Activated CD4-positive, alpha-beta T cell treated with anti-CD3 and anti-CD28 coated beads, Interleukin-2, amount 10 ng/mL, durations not matched to agents 24 days and 14 days (primary cell): ENCODE results near the gene ZNF662. TPM values are rescaled to one million over a fixed set of nuclear protein-coding genes. Genes with fewer than 3 reads are reported as not detected.

ENCODE experiments used
- DNase-seq: peaks from one replicate; pipeline ENCODE4 v3.0.0; 2022
- H3K27ac Mint-ChIP-seq: one replicate; pipeline ENCODE4 v1.8.0; 2022; ENCODE audit warnings: mild to moderate bottlenecking, mixed read lengths
- H3K27me3 Mint-ChIP-seq: one replicate; pipeline ENCODE4 v1.8.0; 2022; ENCODE audit warnings: mixed read lengths
- H3K36me3 Mint-ChIP-seq: one replicate; pipeline ENCODE4 v1.8.0; 2022; ENCODE audit warnings: low read depth, mild to moderate bottlenecking, mixed read lengths
- H3K4me1 Mint-ChIP-seq: one replicate; pipeline ENCODE4 v1.8.0; 2021; ENCODE audit warnings: mixed read lengths
- H3K4me3 Mint-ChIP-seq: one replicate; pipeline ENCODE4 v1.8.0; 2022; ENCODE audit warnings: mild to moderate bottlenecking, moderate library complexity, mixed read lengths
- H3K9me3 Mint-ChIP-seq: one replicate; pipeline ENCODE4 v1.8.0; 2021; ENCODE audit warnings: mixed read lengths
- intact Hi-C: fragments of 100-400 bp; cut with micrococcal nuclease; formaldehyde crosslinking; loops from one replicate; pipeline ENCODE4 v1.15.1; 2023
- total RNA-seq: library from RNA; stranded (reverse); gene quantifications from 2 replicates; pipeline ENCODE4 v1.2.3, GENCODE V29; 2022

ZNF662 gene
- total RNA-seq, 1 donor from 2014 or later = 0.12 TPM

DNA sequence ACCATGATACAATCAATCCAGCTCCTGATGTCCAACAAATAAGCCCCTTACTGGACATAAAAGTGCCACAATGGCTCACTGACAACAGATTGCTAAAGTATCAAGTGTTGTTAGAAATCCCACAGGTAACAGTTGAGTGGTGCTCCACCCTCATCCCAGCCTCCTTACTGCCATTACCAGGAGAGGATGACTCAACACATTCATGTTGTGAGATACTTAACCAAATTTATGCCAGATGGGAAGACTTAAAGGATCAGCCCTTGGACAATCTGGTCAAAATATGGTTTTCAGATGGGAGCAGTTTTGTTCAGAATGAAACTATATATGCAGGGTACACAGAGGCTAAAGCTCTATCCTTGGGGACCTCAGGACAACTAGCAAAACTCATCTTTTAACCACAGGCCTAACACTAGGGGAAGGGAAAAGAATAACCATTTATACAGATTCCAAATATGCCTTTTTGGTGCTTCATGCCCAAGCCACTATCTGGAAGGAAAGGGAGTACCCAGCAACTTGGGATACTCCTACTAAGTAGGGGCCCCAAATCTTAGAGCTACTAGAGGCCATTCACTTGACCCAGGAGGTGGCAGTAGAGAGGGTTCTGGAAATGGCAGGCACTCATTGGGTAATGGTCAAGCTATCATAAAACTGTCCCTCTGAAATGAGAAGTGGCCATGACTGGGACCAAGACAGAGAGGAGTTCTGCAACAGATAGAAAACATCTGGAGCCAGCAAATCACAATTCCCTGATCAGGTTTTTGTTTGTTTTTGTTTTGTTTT, 6.9 kb upstream of the ZNF662 start:
- H3K27ac Mint-ChIP-seq = no peak overlapping the region
- H3K4me3 Mint-ChIP-seq = no peak overlapping the region
- no peak for DNase-seq
- no peaks in the 10 kb centered on the region for H3K36me3 Mint-ChIP-seq
- peaks cover 2% of the 10 kb centered on the region for H3K4me1 Mint-ChIP-seq
- H3K9me3 Mint-ChIP-seq = peaks cover 5% of the 10 kb centered on the region
- intact Hi-C loops = no loop called here
- peaks cover 4% of the 10 kb centered on the region for H3K27me3 Mint-ChIP-seq

DNA sequence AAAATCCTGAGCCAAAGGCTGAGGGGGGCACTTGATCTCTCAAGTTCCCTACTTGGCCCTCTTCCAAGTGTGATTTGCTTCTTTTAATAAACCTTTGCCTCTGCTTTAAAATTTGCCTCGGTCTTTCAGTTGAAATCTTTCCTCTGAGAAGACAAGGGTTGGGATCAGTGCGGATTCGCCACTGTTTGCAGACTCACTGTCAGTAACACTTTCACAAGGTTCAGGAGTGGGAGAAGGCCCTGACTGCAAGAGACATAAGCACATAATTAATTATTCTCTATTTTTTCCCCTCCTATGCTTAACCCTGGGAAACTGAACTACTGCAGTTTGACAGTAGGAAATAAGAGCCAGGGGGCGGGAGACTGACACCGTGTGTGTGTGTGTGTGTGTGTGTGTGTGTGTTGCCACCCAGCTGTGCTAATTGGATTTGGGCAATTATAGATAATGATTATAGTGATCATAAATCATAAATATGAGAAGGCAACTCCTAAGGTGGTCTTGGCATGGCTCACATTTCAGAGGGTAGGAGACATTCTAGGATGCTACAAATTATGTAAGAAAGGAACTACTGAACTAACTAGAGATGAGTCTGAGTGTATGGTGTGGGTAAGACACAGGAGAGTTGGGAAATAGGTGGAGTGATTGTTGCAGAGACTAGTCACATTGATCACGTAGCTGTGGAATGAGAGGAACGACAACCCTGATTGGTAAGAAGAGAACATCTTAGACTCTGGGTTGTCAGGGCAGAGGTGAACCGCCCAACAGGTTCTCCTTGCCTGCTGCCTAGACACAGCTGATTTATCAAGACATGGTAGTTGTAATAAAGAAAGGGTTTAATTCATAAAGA, 5.5 kb upstream of the ZNF662 start:
- intact Hi-C loops = no loop called here
- peaks cover 17% of the 10 kb centered on the region for H3K27me3 Mint-ChIP-seq
- peaks cover 15% of the 10 kb centered on the region for H3K9me3 Mint-ChIP-seq
- H3K36me3 Mint-ChIP-seq = peaks cover 1% of the 10 kb centered on the region
- H3K4me1 Mint-ChIP-seq = no peaks in the 10 kb centered on the region
- H3K4me3 Mint-ChIP-seq = no peak overlapping the region
- H3K27ac Mint-ChIP-seq = no peak overlapping the region
- no peak for DNase-seq

DNA sequence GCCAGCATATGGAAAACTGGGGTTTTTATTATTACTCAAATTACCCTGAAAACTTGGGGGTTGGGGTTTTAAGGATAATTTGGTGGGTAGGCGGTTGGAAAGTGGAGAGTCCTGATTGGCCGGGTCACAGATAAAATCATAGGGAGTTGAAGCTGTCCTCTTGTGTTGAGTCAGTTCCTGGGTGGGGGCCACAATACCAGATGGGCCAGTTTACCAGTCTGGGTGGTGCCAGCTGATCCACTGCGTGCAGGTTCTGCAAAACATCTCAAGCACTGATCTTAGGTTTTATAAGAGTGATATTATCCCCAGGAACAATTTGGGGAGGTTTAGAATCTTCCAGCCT, 4.9 kb upstream of the ZNF662 start:
- Mint-ChIP-seq H3K4me1 (no peaks in the 10 kb centered on the region), H3K36me3 (peaks cover 5% of the 10 kb centered on the region), H3K9me3 (peaks cover 19% of the 10 kb centered on the region), H3K4me3 (no peak overlapping the region), H3K27me3 (peaks cover 21% of the 10 kb centered on the region), H3K27ac (no peak overlapping the region)
- intact Hi-C loops = no loop called here
- no peak for DNase-seq

DNA sequence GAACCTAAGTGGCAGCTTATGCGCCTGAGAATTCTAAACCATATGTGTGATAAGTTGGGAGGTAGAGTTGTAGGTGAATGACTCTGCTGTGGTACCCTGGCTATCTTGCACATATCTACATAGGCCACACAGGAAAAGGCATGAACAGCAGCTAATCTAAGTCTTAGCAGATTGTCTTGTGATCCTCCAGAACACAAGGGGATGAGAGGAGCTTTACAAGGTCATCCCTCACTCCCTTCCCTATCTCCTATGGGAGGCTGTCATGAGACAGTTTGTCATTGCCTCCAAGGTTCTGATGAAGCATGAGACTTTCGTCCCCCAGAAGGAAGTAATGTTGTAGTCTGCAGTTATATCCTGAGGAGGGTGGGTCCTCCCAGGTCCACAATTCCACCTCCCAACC, 3.7 kb upstream of the ZNF662 start:
- no peaks in the 10 kb centered on the region for H3K4me1 Mint-ChIP-seq
- H3K27ac Mint-ChIP-seq = no peak overlapping the region
- peaks cover 31% of the 10 kb centered on the region for H3K27me3 Mint-ChIP-seq
- intact Hi-C loops = no loop called here
- DNase-seq = no peak
- peaks cover 27% of the 10 kb centered on the region for H3K9me3 Mint-ChIP-seq
- H3K36me3 Mint-ChIP-seq = peaks cover 12% of the 10 kb centered on the region
- no peak overlapping the region for H3K4me3 Mint-ChIP-seq

DNA sequence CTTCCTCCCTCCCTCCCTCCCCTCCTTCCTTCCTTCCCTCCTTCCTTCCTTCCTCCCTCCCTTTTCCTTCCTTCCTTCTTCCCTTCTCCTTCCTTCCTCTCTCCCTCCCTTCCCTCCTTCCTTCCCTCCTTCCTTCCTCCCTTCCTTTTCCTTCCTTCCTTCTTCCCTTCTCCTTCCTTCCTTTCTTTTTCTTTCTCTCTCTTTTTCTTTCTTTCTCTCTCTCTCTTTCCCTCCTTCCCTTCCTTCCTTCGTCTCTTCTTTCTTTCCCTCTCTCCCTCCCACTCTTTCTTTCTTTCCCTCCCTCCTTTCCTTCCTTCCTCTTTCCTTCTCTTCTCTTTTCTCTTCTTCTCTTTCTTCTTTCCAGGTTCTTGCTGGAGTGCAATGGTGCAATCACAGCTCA, 1.9 kb upstream of the ZNF662 start:
- Mint-ChIP-seq H3K9me3 (peaks cover 27% of the 10 kb centered on the region), H3K27me3 (peaks cover 41% of the 10 kb centered on the region), H3K4me3 (no peak overlapping the region), H3K27ac (no peak overlapping the region), H3K4me1 (no peaks in the 10 kb centered on the region), H3K36me3 (peaks cover 12% of the 10 kb centered on the region)
- intact Hi-C loops = no loop called here
- no peak for DNase-seq

DNA sequence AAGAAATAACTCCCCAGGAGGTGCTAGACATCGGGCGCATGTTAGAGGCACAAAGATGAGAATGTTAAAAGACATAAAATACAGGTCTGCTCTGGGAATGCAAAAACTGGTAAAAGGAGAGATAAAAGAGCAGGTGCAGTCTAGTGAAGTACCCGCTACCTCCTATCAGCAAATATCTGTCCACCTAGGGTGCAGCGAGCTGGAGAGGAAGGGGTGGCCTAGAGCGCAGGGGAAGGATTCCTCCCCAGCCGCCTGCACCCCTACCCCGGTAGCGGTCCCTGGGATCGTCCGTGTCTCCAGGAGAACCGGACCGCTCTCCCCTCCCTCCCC, 237 bp upstream of the ZNF662 start:
- Mint-ChIP-seq H3K4me3 (peak overlapping the region; percentile 67), H3K9me3 (peaks cover 27% of the 10 kb centered on the region), H3K27me3 (peaks cover 41% of the 10 kb centered on the region), H3K36me3 (peaks cover 12% of the 10 kb centered on the region), H3K4me1 (no peaks in the 10 kb centered on the region), H3K27ac (no peak overlapping the region)
- no peak for DNase-seq
- intact Hi-C loops = no loop called here

DNA sequence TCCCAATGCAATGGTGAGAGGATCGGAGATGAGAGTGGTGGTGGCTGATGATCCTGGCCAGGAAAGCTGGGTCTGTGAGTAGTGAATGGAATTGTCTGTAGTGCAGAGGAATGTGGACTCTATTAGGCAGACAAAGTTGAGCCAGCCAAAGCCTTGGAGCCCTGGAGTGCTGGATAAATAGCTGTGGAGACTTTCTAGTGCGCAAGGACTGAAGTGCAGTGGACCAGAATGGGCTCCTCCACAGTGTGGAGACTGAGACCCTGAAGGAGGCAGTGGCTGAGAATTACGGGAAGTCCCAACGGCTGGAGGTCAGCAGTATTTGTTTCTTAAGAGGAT, 874 bp downstream of the ZNF662 start:
- H3K36me3 Mint-ChIP-seq = peaks cover 12% of the 10 kb centered on the region
- H3K27ac Mint-ChIP-seq = no peak overlapping the region
- no peak for DNase-seq

DNA sequence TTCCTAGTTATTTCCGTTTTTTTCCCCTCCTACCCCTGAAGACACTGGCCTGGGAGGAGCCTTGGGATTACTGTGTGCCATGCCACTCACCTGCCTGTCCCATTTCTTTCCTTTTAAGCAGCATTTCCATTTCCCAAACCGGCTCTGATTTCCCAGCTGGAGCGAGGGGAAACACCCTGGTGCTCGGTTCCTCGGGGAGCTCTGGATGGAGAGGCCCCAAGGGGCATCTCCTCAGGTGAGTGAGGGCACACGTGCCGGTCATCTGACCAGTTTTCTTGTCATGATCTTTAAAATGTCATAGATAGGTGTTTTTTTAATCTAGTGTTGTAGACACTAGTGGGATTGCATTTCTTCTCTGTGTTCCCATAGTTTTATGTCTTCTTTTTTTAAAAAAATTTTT, 2.7 kb downstream of the ZNF662 start:
- Mint-ChIP-seq H3K27me3 (peaks cover 39% of the 10 kb centered on the region), H3K27ac (no peak overlapping the region), H3K9me3 (peaks cover 33% of the 10 kb centered on the region), H3K4me1 (no peaks in the 10 kb centered on the region), H3K4me3 (no peak overlapping the region), H3K36me3 (peaks cover 12% of the 10 kb centered on the region)
- intact Hi-C loops = no loop called here
- no peak for DNase-seq

More for the DNA sequence above, 874 bp downstream of the ZNF662 start:
- no peaks in the 10 kb centered on the region for H3K4me1 Mint-ChIP-seq
- no peak overlapping the region for H3K4me3 Mint-ChIP-seq
- intact Hi-C loops = no loop called here
- peaks cover 41% of the 10 kb centered on the region for H3K27me3 Mint-ChIP-seq
- H3K9me3 Mint-ChIP-seq = peaks cover 27% of the 10 kb centered on the region

DNA sequence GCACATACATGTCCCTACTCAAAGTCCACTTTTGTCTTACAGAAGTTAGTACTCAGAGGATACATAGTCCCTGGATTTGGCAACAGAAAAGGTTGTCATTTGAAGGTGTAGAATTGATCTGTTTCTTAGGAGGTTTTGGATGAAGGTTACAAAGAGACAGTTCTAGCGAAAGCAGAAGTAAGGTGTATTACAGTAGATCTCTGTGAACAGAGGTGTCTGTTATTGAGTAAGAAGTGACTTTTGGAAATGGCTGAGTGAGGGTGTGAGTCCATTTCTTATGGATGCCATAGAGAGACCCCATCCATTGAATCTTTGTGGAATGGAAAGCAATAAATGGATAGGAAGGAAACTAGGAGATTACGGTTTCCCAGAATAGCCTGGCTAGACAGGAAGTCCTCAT, 5.6 kb downstream of the ZNF662 start:
- no peak for DNase-seq
- Mint-ChIP-seq H3K27ac (no peak overlapping the region), H3K27me3 (peaks cover 17% of the 10 kb centered on the region), H3K36me3 (peaks cover 10% of the 10 kb centered on the region), H3K4me3 (no peak overlapping the region), H3K9me3 (peaks cover 25% of the 10 kb centered on the region), H3K4me1 (no peaks in the 10 kb centered on the region)
- intact Hi-C loops = no loop called here

DNA sequence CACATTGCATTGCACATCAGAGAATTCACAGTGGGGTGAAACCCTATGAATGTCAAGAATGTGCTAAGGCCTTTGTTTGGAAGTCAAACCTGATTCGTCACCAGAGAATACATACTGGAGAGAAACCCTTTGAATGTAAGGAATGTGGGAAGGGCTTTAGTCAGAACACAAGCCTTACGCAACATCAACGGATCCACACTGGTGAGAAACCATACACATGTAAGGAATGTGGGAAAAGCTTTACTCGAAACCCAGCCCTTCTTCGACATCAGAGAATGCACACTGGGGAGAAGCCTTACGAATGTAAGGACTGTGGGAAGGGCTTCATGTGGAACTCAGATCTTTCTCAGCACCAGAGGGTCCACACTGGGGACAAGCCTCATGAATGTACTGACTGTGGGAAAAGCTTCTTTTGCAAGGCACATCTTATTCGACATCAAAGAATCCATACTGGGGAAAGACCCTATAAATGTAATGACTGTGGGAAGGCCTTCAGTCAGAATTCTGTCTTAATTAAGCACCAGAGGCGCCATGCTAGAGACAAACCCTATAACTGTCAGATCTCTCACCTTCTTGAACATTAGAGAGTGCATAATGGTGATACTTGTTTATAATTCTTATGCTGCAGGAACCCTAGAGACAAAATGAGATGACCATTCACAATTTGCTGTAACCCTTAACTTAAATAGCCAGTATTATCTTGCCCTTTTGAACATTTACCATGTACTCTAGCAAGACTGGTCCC, 9.0 kb downstream of the ZNF662 start:
- H3K9me3 Mint-ChIP-seq = peaks cover 15% of the 10 kb centered on the region
- H3K36me3 Mint-ChIP-seq = peaks cover 4% of the 10 kb centered on the region

DNA sequence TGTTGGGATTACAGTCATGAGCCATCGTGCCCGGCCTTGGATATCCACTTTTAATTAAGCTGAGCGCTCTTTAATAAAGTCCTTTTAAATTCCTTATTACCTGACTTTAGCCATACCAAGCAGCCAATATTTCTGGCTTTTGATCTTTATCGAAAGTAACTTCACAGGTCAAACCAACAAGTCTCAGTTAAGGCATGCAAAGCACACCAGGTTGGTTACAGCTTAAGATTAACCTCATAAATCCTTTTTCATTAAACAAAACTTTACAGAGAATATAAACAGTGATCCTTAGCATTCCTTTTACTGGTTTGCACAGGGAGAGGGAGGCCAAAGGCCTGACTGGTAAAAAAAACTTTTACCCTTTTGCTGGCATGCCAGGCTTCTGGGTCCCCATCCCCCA, 17.7 kb downstream of the ZNF662 start:
- DNase-seq = no peak
- peaks cover 8% of the 10 kb centered on the region for H3K9me3 Mint-ChIP-seq
- no peaks in the 10 kb centered on the region for H3K4me1 Mint-ChIP-seq
- intact Hi-C loops = no loop called here
- no peaks in the 10 kb centered on the region for H3K27me3 Mint-ChIP-seq
- H3K27ac Mint-ChIP-seq = no peak overlapping the region
- H3K36me3 Mint-ChIP-seq = no peaks in the 10 kb centered on the region
- no peak overlapping the region for H3K4me3 Mint-ChIP-seq

More for the DNA sequence above, 9.0 kb downstream of the ZNF662 start:
- no peaks in the 10 kb centered on the region for H3K27me3 Mint-ChIP-seq
- H3K27ac Mint-ChIP-seq = no peak overlapping the region
- DNase-seq = no peak
- no peak overlapping the region for H3K4me3 Mint-ChIP-seq
- no peaks in the 10 kb centered on the region for H3K4me1 Mint-ChIP-seq
- intact Hi-C loops = no loop called here

DNA sequence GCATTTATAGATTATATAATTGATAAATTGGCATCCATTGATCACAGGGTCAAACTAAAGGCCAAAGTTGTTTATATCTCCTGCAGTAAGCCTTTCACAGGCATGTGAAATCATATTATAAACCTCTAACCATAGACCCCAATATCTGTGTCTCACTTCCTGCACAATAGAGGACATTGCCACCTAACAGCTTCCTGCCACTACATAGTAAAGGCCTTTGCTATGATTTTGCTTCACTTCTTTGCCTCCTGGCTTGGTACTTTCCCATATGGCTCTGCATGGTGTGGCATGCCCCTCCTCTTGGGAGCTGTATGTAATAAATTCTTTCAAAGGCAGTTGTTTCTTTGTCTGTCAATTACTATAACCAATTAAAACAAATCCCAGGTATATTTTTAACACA, 20.4 kb downstream of the ZNF662 start:
- peaks cover 4% of the 10 kb centered on the region for H3K9me3 Mint-ChIP-seq
- no peak overlapping the region for H3K27ac Mint-ChIP-seq
- no peaks in the 10 kb centered on the region for H3K27me3 Mint-ChIP-seq
- intact Hi-C loops = no loop called here
- no peaks in the 10 kb centered on the region for H3K36me3 Mint-ChIP-seq
- H3K4me1 Mint-ChIP-seq = no peaks in the 10 kb centered on the region
- DNase-seq = no peak
- H3K4me3 Mint-ChIP-seq = no peak overlapping the region

DNA sequence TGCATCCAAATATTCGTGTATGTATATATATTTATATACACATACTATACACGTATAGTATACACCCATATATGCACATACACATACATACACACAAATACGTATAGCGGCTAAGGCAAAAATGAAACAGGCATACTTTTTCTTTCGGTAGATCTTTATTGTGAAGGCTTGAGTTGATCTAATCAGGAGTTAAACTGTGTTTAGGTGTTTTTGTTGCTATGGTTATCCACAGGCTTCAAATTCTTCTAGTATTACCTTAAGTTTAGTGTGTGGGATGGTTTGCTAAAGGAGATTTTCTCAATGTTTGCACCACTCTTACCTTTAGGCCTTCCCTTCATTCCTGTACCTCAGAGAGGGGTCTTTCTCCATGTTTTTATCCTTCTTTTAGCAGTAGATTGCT, 28.2 kb downstream of the ZNF662 start:
- no peaks in the 10 kb centered on the region for H3K27me3 Mint-ChIP-seq
- H3K4me1 Mint-ChIP-seq = peaks cover 6% of the 10 kb centered on the region
- no peaks in the 10 kb centered on the region for H3K36me3 Mint-ChIP-seq
- DNase-seq = no peak
- peaks cover 7% of the 10 kb centered on the region for H3K9me3 Mint-ChIP-seq
- H3K4me3 Mint-ChIP-seq = no peak overlapping the region
- H3K27ac Mint-ChIP-seq = no peak overlapping the region
- intact Hi-C loops = no loop called here

DNA sequence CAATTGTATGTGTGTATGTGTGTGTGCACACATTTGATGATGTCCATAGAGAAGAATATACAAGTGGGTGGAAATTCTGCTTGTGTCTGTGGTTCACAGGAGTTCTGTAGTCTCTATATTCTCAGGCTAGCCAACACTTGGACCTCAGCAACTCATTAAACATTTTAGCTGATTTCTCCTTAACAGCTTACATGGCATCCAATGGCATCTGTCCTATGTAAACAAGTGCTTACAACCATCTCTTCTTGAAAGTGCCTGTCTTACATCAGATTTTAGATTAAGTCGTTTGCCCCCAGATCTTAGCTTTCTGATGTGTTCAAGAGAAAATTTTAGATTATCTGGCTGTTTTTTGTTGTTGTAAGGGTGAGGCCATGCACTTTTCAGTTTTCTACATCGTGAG, 29.0 kb downstream of the ZNF662 start:
- no peak for DNase-seq
- Mint-ChIP-seq H3K36me3 (no peaks in the 10 kb centered on the region), H3K4me1 (peaks cover 6% of the 10 kb centered on the region), H3K4me3 (no peak overlapping the region), H3K9me3 (peaks cover 7% of the 10 kb centered on the region), H3K27ac (no peak overlapping the region), H3K27me3 (peaks cover 2% of the 10 kb centered on the region)
- intact Hi-C loops = no loop called here
